ENCODE measurements around the gene OR11H6. TPM values are rescaled to one million over a fixed set of nuclear protein-coding genes. Genes with fewer than 3 reads are reported as not detected.

OR11H6 gene
- polyA plus RNA-seq, 1 donor from 2014 or later, result not detected

GRCh38 chr14:20197459-20197858 is 26.1 kb upstream of the OR11H6 start:
- Histone ChIP-seq H3K79me2 (replicated peaks; ENCODE audit: insufficient read depth, low read length) (no peaks in the 10 kb centered on the region), H3K9me3 (ENCODE audit: low read length) (no peaks in the 10 kb centered on the region), H3K27me3 (ENCODE audit: insufficient read depth, low read depth, low read length) (no peaks in the 10 kb centered on the region), H3K27ac (ENCODE audit: low read length) (no peak overlapping the region), H3K4me3 (ENCODE audit: low read length) (no peak overlapping the region), H3K9ac (ENCODE audit: low read length) (no peak overlapping the region), H3K4me2 (ENCODE audit: low read length) (no peak overlapping the region), H2AFZ (ENCODE audit: low read depth, low read length) (no peak overlapping the region), H3F3A (ENCODE audit: insufficient read depth, low read length, poor library complexity, severe bottlenecking) (no peaks in the 10 kb centered on the region), H4K20me1 (ENCODE audit: insufficient read depth) (no peaks in the 10 kb centered on the region), H3K9me2 (ENCODE audit: insufficient read depth, low read length) (no peaks in the 10 kb centered on the region), H3K36me3 (ENCODE audit: insufficient read depth, low read length) (no peaks in the 10 kb centered on the region)
- TF ChIP-seq MXI1 (conservative IDR thresholded peaks at IDR 0.05; ENCODE audit: poor library complexity, severe bottlenecking), result no peak
- TF ChIP-seq, protein P1, sequence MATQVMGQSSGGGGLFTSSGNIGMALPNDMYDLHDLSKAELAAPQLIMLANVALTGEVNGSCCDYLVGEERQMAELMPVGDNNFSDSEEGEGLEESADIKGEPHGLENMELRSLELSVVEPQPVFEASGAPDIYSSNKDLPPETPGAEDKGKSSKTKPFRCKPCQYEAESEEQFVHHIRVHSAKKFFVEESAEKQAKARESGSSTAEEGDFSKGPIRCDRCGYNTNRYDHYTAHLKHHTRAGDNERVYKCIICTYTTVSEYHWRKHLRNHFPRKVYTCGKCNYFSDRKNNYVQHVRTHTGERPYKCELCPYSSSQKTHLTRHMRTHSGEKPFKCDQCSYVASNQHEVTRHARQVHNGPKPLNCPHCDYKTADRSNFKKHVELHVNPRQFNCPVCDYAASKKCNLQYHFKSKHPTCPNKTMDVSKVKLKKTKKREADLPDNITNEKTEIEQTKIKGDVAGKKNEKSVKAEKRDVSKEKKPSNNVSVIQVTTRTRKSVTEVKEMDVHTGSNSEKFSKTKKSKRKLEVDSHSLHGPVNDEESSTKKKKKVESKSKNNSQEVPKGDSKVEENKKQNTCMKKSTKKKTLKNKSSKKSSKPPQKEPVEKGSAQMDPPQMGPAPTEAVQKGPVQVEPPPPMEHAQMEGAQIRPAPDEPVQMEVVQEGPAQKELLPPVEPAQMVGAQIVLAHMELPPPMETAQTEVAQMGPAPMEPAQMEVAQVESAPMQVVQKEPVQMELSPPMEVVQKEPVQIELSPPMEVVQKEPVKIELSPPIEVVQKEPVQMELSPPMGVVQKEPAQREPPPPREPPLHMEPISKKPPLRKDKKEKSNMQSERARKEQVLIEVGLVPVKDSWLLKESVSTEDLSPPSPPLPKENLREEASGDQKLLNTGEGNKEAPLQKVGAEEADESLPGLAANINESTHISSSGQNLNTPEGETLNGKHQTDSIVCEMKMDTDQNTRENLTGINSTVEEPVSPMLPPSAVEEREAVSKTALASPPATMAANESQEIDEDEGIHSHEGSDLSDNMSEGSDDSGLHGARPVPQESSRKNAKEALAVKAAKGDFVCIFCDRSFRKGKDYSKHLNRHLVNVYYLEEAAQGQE (IDR thresholded peaks at IDR 0.05; ENCODE audit: borderline replicate concordance), result no peak
- TF ChIP-seq EP300 (conservative IDR thresholded peaks at IDR 0.05; ENCODE audit: poor library complexity, severe bottlenecking), result no peak

DNA sequence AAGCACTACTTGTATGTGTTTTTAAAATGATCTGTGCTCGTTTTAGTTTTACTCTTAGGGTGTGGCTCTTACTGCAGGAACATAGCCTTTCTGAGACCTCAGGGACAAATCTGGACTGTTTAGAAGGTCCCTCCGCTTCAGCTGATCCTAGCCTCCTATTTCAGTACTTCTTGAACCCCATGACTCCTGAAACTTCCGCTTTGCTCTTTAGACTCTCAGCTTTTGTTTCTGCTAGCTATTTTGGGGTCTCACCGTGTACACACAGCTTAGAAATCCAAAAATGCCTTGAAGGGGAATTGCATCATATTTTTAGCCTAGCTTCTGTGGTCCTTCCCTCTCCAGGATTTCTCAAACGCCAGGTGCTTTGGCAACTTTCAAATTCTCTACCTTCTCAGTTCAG is 24.5 kb upstream of the OR11H6 start:
- Histone ChIP-seq H3K9me3 (ENCODE audit: low read length) (no peaks in the 10 kb centered on the region), H2AFZ (ENCODE audit: low read depth, low read length) (no peak overlapping the region), H3K9me2 (ENCODE audit: insufficient read depth, low read length) (no peaks in the 10 kb centered on the region), H3K9ac (ENCODE audit: low read length) (no peak overlapping the region), H3K79me2 (replicated peaks; ENCODE audit: insufficient read depth, low read length) (no peaks in the 10 kb centered on the region), H3F3A (ENCODE audit: insufficient read depth, low read length, poor library complexity, severe bottlenecking) (no peaks in the 10 kb centered on the region), H3K4me3 (ENCODE audit: low read length) (no peak overlapping the region), H3K27ac (ENCODE audit: low read length) (no peak overlapping the region), H4K20me1 (ENCODE audit: insufficient read depth) (no peaks in the 10 kb centered on the region), H3K27me3 (ENCODE audit: insufficient read depth, low read depth, low read length) (no peaks in the 10 kb centered on the region), H3K36me3 (ENCODE audit: insufficient read depth, low read length) (no peaks in the 10 kb centered on the region), H3K4me2 (ENCODE audit: low read length) (no peak overlapping the region)
- TF ChIP-seq EP300 (conservative IDR thresholded peaks at IDR 0.05; ENCODE audit: poor library complexity, severe bottlenecking) (no peak), SMC3 (conservative IDR thresholded peaks at IDR 0.05; ENCODE audit: poor library complexity) (no peak), RAD21 (conservative IDR thresholded peaks at IDR 0.05) (no peak)

DNA sequence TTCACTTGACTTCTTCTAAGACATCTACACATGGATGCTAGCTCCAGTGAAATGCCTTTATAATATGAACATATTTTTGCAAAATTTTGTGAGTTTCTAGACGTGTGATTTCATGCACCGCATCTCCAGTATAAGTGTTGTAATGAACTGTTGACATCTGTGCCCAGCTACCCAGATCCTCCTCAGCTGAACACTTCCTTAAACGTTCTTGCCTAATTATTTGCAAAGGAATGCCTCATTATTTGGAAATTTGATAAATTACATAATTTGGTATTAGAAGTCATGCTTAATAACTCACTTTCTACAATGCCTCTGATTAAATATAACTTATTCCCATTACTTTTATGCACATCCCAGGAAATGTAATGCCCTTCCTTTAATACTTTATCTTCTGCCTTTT is 18.8 kb upstream of the OR11H6 start:
- Histone ChIP-seq H3K27ac (ENCODE audit: low read length) (no peak overlapping the region), H4K20me1 (ENCODE audit: insufficient read depth) (no peaks in the 10 kb centered on the region), H3K36me3 (ENCODE audit: insufficient read depth, low read length) (no peaks in the 10 kb centered on the region), H3K9me2 (ENCODE audit: insufficient read depth, low read length) (no peaks in the 10 kb centered on the region), H3K9ac (ENCODE audit: low read length) (no peak overlapping the region), H3K9me3 (ENCODE audit: low read length) (peaks cover 4% of the 10 kb centered on the region), H3F3A (ENCODE audit: insufficient read depth, low read length, poor library complexity, severe bottlenecking) (no peaks in the 10 kb centered on the region), H3K4me2 (ENCODE audit: low read length) (no peak overlapping the region), H3K4me3 (ENCODE audit: low read length) (no peak overlapping the region), H3K27me3 (ENCODE audit: insufficient read depth, low read depth, low read length) (no peaks in the 10 kb centered on the region), H3K79me2 (replicated peaks; ENCODE audit: insufficient read depth, low read length) (no peaks in the 10 kb centered on the region), H2AFZ (ENCODE audit: low read depth, low read length) (no peak overlapping the region)
- TF ChIP-seq SMC3 (conservative IDR thresholded peaks at IDR 0.05; ENCODE audit: poor library complexity), result no peak
- TF ChIP-seq EZH2 (IDR thresholded peaks at IDR 0.05; ENCODE audit: borderline replicate concordance, insufficient read depth, low read length, poor library complexity, severe bottlenecking), result no peak
- TF ChIP-seq EP300 (conservative IDR thresholded peaks at IDR 0.05; ENCODE audit: poor library complexity, severe bottlenecking), result no peak
- no peak for TF ChIP-seq POLR2AphosphoS5 (IDR thresholded peaks at IDR 0.05)
- TF ChIP-seq TAF1 (IDR thresholded peaks at IDR 0.05; ENCODE audit: low read depth), result no peak
- TF ChIP-seq, protein P2, sequence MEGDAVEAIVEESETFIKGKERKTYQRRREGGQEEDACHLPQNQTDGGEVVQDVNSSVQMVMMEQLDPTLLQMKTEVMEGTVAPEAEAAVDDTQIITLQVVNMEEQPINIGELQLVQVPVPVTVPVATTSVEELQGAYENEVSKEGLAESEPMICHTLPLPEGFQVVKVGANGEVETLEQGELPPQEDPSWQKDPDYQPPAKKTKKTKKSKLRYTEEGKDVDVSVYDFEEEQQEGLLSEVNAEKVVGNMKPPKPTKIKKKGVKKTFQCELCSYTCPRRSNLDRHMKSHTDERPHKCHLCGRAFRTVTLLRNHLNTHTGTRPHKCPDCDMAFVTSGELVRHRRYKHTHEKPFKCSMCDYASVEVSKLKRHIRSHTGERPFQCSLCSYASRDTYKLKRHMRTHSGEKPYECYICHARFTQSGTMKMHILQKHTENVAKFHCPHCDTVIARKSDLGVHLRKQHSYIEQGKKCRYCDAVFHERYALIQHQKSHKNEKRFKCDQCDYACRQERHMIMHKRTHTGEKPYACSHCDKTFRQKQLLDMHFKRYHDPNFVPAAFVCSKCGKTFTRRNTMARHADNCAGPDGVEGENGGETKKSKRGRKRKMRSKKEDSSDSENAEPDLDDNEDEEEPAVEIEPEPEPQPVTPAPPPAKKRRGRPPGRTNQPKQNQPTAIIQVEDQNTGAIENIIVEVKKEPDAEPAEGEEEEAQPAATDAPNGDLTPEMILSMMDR (IDR thresholded peaks at IDR 0.05; ENCODE audit: poor library complexity, severe bottlenecking), result no peak
- TF ChIP-seq RAD21 (conservative IDR thresholded peaks at IDR 0.05), result no peak
- TF ChIP-seq MXI1 (conservative IDR thresholded peaks at IDR 0.05; ENCODE audit: poor library complexity, severe bottlenecking), result no peak
- TF ChIP-seq, protein P1 (IDR thresholded peaks at IDR 0.05; ENCODE audit: borderline replicate concordance), result no peak

All from neural cell (in vitro differentiated cells).